DMS79 (cell line): ENCODE results near the gene CNTLN.
"Not testable (repeated sequence)": the region's sequence is repeated elsewhere in the genome, so short reads cannot be mapped to it uniquely, and the experiment has no call there.

ENCODE experiments used
- DNase-seq: peaks from one replicate; lab custom pipeline; 2025; lab: John Stamatoyannopoulos, UW

Gene CNTLN

GRCh38 chr9:17519761-17520160, 384.9 kb downstream of the CNTLN start:
- DNase-seq = no peak

DNA sequence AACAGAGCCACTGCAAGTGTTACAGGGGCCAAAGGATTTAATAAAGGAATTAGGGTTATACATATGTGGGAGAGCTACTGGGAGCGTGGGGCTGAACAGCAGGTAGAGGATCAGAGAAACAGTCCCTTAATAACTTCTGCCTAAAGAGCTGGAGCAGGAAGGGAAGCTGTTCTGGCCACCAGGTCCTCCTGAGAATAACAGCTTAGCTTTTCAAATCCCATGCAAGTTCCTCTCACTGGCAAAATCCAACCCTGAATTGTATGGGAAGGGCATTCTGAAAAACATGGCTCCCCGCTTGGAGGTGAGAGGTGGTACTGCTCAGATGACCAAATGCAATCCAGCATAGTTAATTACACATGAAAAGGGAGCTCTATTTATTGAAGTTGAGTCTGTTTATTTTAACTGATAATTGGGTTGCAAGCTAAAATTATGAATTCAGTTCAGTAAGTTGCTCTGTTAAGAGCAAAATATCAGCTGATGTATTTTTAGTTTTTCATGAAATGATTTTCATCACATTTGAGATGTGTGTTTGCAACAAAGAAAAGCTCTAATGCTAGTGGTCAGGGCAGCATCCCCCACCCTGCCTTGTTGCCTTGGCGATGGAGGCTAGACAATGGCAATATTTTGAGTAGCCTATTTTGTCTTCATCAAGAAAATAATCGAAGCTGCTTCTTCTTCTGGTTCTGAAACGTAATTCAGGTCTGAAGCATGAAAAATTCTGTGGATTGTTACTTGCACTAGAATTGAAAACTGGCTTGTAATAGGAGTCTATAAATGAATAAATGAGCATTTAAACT, 385.6 kb downstream of the CNTLN start:
- no peak for DNase-seq

DNA sequence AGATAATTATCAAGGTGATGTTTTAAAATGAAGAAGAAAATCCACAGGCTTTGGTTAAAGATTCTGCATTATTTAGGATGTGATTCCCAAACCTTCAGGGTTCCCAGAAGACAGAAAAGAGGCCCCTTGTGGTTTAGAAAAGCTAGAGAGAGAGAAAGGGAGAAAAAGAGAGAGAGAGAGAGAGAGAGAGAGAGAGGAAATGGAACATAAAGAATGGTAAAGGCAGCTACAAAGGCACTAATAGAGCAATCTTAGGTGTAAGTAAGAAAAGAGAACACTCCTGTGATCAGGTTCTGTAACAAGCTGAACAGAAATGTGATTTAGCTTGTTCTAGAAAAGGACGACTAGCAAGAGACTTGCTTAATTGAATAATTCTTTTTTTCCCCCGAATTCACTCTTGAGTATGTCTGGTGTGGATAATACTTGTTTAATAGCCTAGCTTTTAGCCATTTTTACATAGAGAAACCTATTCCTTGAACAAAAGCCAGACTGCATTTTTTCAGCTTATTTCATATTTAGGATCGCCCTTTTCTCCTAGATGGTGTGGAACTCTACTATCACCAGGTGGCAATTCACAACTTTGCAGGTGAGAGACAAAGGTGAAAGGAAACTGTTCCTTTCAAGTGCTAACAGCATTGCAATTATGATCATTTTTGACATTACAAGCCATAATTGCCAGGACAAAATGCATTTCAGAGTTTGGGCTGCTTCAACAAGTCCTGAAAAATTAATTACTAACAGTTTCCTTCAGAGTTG, 386.4 kb downstream of the CNTLN start:
- no peak for DNase-seq

DNA sequence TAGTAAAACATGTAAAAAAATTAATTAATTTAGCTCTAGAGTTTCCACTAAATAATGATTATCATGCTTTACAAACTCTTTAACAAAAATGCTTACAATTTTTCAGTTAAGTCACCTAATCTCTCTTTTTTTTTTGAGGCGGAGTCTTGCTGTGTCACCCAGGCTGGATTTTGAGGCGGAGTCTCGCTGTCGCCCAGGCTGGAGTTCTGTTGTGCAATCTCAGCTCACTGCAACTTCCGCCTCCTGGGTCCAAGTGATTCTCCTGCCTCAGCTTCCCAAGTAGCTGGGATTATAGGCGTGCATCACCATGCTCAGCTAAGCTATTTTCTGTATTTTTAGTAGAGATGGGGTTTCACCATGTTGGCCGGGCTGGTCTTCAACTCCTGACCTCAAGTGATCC, 391.9 kb downstream of the CNTLN start:
- DNase-seq = not testable (repeated sequence)

DNA sequence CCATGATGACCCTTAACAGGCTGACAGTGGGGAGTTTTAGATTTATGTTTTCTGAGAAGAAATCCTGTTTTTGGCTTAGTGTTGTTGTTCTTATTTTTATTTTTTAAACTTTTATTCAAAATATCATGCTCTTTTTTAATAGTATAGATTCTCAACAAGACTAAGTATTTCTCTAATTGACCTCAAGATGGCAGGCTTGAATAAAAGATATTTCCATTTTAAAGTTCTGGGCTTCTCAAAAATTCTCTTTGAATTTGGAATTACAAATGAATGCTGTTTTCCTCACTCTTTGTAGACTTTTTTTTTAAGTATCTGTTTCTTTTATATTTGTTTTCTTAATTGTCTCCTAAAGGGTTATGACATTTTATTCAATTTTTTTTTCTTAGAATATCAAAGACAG, 394.0 kb downstream of the CNTLN start:
- peak; percentile 4 for DNase-seq

GRCh38 chr9:17531642-17532254, 396.9 kb downstream of the CNTLN start:
- no peak for DNase-seq

DNA sequence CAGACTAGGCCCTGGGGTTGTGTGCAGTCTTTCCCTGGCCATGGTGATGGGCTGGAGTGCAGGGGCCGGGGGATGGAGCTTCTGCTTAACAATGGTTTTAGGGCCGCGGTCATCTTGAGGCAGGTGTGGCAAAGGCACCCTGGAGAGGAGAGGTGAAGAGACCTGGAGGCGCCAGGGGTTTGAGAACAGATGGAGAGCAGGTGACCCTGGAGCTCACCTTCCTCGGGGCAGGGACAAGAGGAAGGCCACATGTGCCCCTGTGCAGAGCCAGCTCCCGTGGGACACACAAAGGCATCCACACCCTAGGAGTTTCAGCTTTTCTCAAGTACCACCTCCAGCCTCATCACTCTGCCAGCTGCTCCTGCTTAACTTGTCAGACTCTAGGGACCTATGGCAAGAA, 397.6 kb downstream of the CNTLN start:
- no peak for DNase-seq

DNA sequence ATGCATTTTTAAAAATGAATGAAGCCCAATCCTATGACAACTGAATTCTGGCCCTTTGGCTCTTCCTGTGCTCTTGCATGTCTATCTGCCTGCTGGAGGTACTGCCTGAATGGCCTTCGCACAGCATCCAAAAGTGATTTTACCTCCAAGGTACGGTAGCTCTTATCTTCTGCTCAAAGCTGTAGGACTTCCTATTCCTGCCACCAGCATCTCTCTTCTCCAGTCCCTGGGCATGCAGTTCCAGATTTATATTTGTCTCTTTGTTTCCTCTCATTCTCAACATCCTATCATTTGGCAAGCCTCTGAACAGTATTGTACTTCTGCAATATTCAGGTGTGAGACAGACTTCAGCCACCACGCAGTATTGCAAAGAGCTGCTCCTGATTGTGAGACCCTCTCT, 400.3 kb downstream of the CNTLN start:
- DNase-seq = no peak

GRCh38 chr9:17536027-17536426, 401.2 kb downstream of the CNTLN start:
- DNase-seq = no peak

- DNase-seq = no peak
Measured at GRCh38 chr9:17551023-17551422, 416.2 kb downstream of the CNTLN start.
